K562 (cell line): ENCODE measurements around the gene BCL11A. TPM values are rescaled to one million over a fixed set of nuclear protein-coding genes. Genes with fewer than 3 reads are reported as not detected.

ENCODE experiments used
- ATAC-seq: fragments of 200-7000 bp; cut with Tn5 transposase; 3 replicates; pipeline ENCODE4 v1.9.1; 2020; ENCODE audit warnings: moderate library complexity
- BruUV-seq: library from RNA; stranded (reverse); fragments of 400-500 nt; replicated peaks from 2 replicates; lab custom pipeline; 2021; lab: Mats Ljungman, UMichigan
- CTCF ChIA-PET: fragments of 300-600 bp; formaldehyde crosslinking; extraction: SDS; loops from one replicate; lab custom pipeline; 2021; ENCODE audit warnings: low intra/inter-chr PET ratio; lab: Yijun Ruan, JAX
- POLR2A ChIA-PET: fragments of 300-600, 350-650 bp; sonication (Branson Sonifier 250); formaldehyde crosslinking; extraction: SDS; loops from one replicate; lab custom pipeline; 2021; ENCODE audit warnings: antibody characterized with exemption, inconsistent platforms; lab: Yijun Ruan, JAX
- DNase-seq, 4 experiments: peaks; one replicate each; pipeline versions ENCODE4 v3.0.0 to v3.0.0-alpha.2; 2011 to 2018; ENCODE audit warnings: low spot score in 3 of 4, mixed read lengths in 3 of 4; ENCODE audit errors: extremely low read depth in 1 of 4
- FAIRE-seq: peaks from 2 replicates; lab custom pipeline; 2011; peaks lifted over from hg19 to GRCh38; lab: Jason Lieb, UNC
- H2AFZ ChIP-seq: 2 replicates; pipeline ENCODE4 v1.6.0; 2011; ENCODE audit warnings: low read depth, low read length, control low read depth, inconsistent platforms
- H3K27ac ChIP-seq: fragments of 200-600 bp; 3 replicates; pipeline ENCODE4 v1.8.0; 2011; ENCODE audit warnings: low read depth, mild to moderate bottlenecking, control low read depth, inconsistent platforms, low read length, moderate library complexity, mixed read lengths; ENCODE audit errors: extremely low read depth
- H3K27me3 ChIP-seq, 2 experiments: fragments of 300-600 bp in 1 of 2; 2 replicates in 1 of 2; 3 replicates in 1 of 2; pipeline versions ENCODE4 v1.6.0 to v1.8.0; 2011; ENCODE audit warnings: inconsistent platforms in 2 of 2, low read length in 2 of 2, mild to moderate bottlenecking in 1 of 2, mixed read lengths in 1 of 2, moderate library complexity in 1 of 2; ENCODE audit not compliant: control insufficient read depth in 2 of 2, insufficient read depth in 2 of 2
- H3K36me3 ChIP-seq: fragments of 300-600 bp; 3 replicates; pipeline ENCODE4 v1.8.0; 2011; ENCODE audit warnings: mild to moderate bottlenecking, low read length, inconsistent platforms; ENCODE audit not compliant: control insufficient read depth, insufficient read depth
- H3K4me1 ChIP-seq, 2 experiments: fragments of 200-600 bp in 1 of 2; replicated peaks in 1 of 2; 2 replicates in 1 of 2; 3 replicates in 1 of 2; pipeline versions ENCODE4 v1.5.1 to v1.8.0; 2011; ENCODE audit warnings: inconsistent platforms in 2 of 2, low read length in 2 of 2, mild to moderate bottlenecking in 1 of 2, mixed read lengths in 1 of 2, moderate library complexity in 1 of 2; ENCODE audit not compliant: control insufficient read depth in 2 of 2, insufficient read depth in 2 of 2
- H3K4me2 ChIP-seq: 2 replicates; pipeline ENCODE4 v1.6.1; 2011; ENCODE audit warnings: low read length, control low read depth, inconsistent platforms, mixed read lengths; ENCODE audit not compliant: insufficient read depth
- H3K4me3 ChIP-seq: fragments of 200-600 bp; sonication (generic), shearing (Covaris generic); 2 replicates; pipeline ENCODE4 v1.5.1; 2016; ENCODE audit warnings: control low read depth, inconsistent platforms
- H3K79me2 ChIP-seq: fragments of 200-600 bp; 3 replicates; pipeline ENCODE4 v1.8.0; 2011; ENCODE audit warnings: low read length, inconsistent platforms; ENCODE audit not compliant: control insufficient read depth, insufficient read depth
- H3K9ac ChIP-seq, 2 experiments: 2 replicates each; pipeline versions ENCODE4 v1.6.0 to v1.6.1; 2011; ENCODE audit warnings: low read depth in 2 of 2, low read length in 2 of 2, control low read depth in 1 of 2, inconsistent platforms in 1 of 2, mild to moderate bottlenecking in 1 of 2, mixed read lengths in 1 of 2; ENCODE audit not compliant: insufficient read depth in 1 of 2
- H3K9me1 ChIP-seq: one replicate; pipeline ENCODE4 v1.6.0; 2011; ENCODE audit warnings: inconsistent platforms, mild to moderate bottlenecking, low read length, moderate library complexity; ENCODE audit not compliant: control insufficient read depth, insufficient read depth
- H3K9me3 ChIP-seq: replicated peaks from 2 replicates; pipeline ENCODE4 v1.5.1; 2011; ENCODE audit warnings: low read depth, low read length, inconsistent platforms; ENCODE audit not compliant: control insufficient read depth, insufficient read depth
- H4K20me1 ChIP-seq: replicated peaks from 2 replicates; pipeline ENCODE4 v1.6.1; 2011; ENCODE audit warnings: low read length, inconsistent platforms, mixed read lengths; ENCODE audit not compliant: control insufficient read depth, insufficient read depth
- POLR2G ChIP-seq: fragments of 200-400 bp; formaldehyde crosslinking; IDR thresholded peaks from 2 replicates; pipeline ENCODE4 v1.6.1; 2017; ENCODE audit warnings: low read depth, mild to moderate bottlenecking, antibody characterized with exemption, low read length, moderate library complexity
- RBM25 ChIP-seq: fragments of 200-400 bp; formaldehyde crosslinking; IDR thresholded peaks from 2 replicates; pipeline ENCODE4 v1.6.1; 2018; ENCODE audit warnings: low read length, low read depth, moderate library complexity; ENCODE audit not compliant: severe bottlenecking
- SP1 ChIP-seq: sonication (generic); formaldehyde crosslinking; IDR thresholded peaks from 2 replicates; pipeline ENCODE4 v1.8.1; 2022; ENCODE audit warnings: mild to moderate bottlenecking, missing genetic modification reagents
- TCF15 ChIP-seq: fragments of 250-450 bp; sonication (Bioruptor Pico); IDR thresholded peaks from 2 replicates; pipeline ENCODE4 v1.8.0; 2022; ENCODE audit warnings: moderate library complexity, mild to moderate bottlenecking, inconsistent platforms
- ZNF175 ChIP-seq: fragments of 200-800 bp; sonication (Bioruptor generic); IDR thresholded peaks from 2 replicates; pipeline ENCODE4 v1.6.1; 2016; ENCODE audit warnings: low read depth, mild to moderate bottlenecking, missing genetic modification characterization, missing compliant biosample characterization
- in situ Hi-C: fragments of 300-500 bp; cut with MboI; formaldehyde crosslinking; loops from 4 replicates; pipeline ENCODE4 v1.15.0; 2018; ENCODE audit warnings: inconsistent platforms, mixed read lengths
- intact Hi-C: fragments of 100-400 bp; cut with micrococcal nuclease; formaldehyde crosslinking; loops from 2 replicates; pipeline ENCODE4 v1.14.2; 2022
- polyA plus RNA-seq, 8 experiments: library from polyadenylated mRNA; depleted of rRNA in 4 of 8; stranded (reverse) in 5 of 8; unstranded in 3 of 8; fragments of >200 nt; fragmentation: Nextera tagmentation in 2 of 8; fragmentation: Illumina TruSeq in 1 of 8; extraction: Ambion mirVana in 2 of 8; extraction: Trizol in 1 of 8; gene quantifications; 2 replicates each; pipeline versions ENCODE4 v1.2.1 to v1.2.3, GENCODE V29; 2011 to 2014; ENCODE audit warnings: inconsistent platforms in 1 of 8, missing spikeins in 1 of 8
- total RNA-seq, 7 experiments: library from RNA; depleted of rRNA in 6 of 7; stranded (reverse); fragments of >200 nt in 6 of 7; fragmentation: Illumina TruSeq in 2 of 7; extraction: Trizol in 2 of 7; gene quantifications; 2 replicates each; pipeline versions ENCODE4 v1.2.1 to v1.2.3, GENCODE V29; 2011 to 2021; ENCODE audit warnings: low replicate concordance in 1 of 7

The BCL11A gene
- total and polyA plus RNA-seq, 9 of the 15 experiments (the other 6 are each of a cell fraction or from before 2014, with no cell fraction given), result 0.13 TPM; not detected in 8

- TF ChIP-seq ZNF175 (CRISPR knock-in tag) (no peak), SP1 (CRISPR knock-in tag) (no peak)
- TF ChIP-seq, all 486 proteins: peak for 0
These were observed 126.6 kb downstream of the BCL11A start (continued) for GRCh38 chr2:60426880-60427279.

- CTCF ChIA-PET, result no interaction called here
- FAIRE-seq, result no peak
- in situ Hi-C loops, result no loop called here
These were observed 127.1 kb downstream of the BCL11A start for GRCh38 chr2:60426341-60426740.

More at GRCh38 chr2:60426341-60426740, 127.1 kb downstream of the BCL11A start:
- H3K27me3 ChIP-seq, result no peaks in the 10 kb centered on the region
- POLR2A ChIA-PET, result no interaction called here
- no peaks in the 10 kb centered on the region for H4K20me1 ChIP-seq
- DNase-seq (no peak), ATAC-seq (no peak)
- H3K9ac ChIP-seq, result no peak overlapping the region
- no peaks in the 10 kb centered on the region for H3K36me3 ChIP-seq
- no peak overlapping the region for H3K4me3 ChIP-seq
- no peaks in the 10 kb centered on the region for H3K9me1 ChIP-seq
- no peaks in the 10 kb centered on the region for H3K9me3 ChIP-seq
- TF ChIP-seq RBM25 (peak; percentile 10), POLR2G (no peak), TCF15 (CRISPR knock-in tag) (no peak)
- H3K4me1 ChIP-seq, result no peaks in the 10 kb centered on the region
- no TSS peak for BruUV-seq
- H3K79me2 ChIP-seq, result no peaks in the 10 kb centered on the region
- H2AFZ ChIP-seq, result no peak overlapping the region
- H3K4me2 ChIP-seq, result no peak overlapping the region
- intact Hi-C loops, result no loop called here
- H3K27ac ChIP-seq, result no peak overlapping the region
